ENCODE results near the gene LAMA2.

The LAMA2 gene

GRCh38 chr6:129197154-129197553, 314.2 kb downstream of the LAMA2 start:
- Histone ChIP-seq H3K9me2 (replicated peaks; ENCODE audit: insufficient read depth, low read length) (no peaks in the 10 kb centered on the region), H3F3A (ENCODE audit: insufficient read depth, low read length) (peaks cover 5% of the 10 kb centered on the region), H3K4me1 (ENCODE audit: low read length) (peaks cover 10% of the 10 kb centered on the region), H2AFZ (ENCODE audit: low read length) (no peak overlapping the region), H3K4me3 (ENCODE audit: low read length) (no peak overlapping the region), H3K36me3 (replicated peaks; ENCODE audit: insufficient read depth, low read length) (no peaks in the 10 kb centered on the region), H3K79me2 (ENCODE audit: low read length) (no peaks in the 10 kb centered on the region), H3K4me2 (ENCODE audit: low read depth, low read length) (no peak overlapping the region), H3K9me3 (replicated peaks; ENCODE audit: insufficient read depth, low read length) (no peaks in the 10 kb centered on the region), H4K20me1 (ENCODE audit: insufficient read depth, low read length) (no peaks in the 10 kb centered on the region), H3K27ac (ENCODE audit: low read length) (no peak overlapping the region), H3K9ac (ENCODE audit: low read length) (no peak overlapping the region), H3K27me3 (replicated peaks; ENCODE audit: insufficient read depth, low read length) (no peaks in the 10 kb centered on the region)
- DNase-seq, result no peak
- TF ChIP-seq EZH2phosphoT487 (IDR thresholded peaks at IDR 0.05; ENCODE audit: low read length) (no peak), EZH2 (optimal IDR thresholded peaks at IDR 0.05; ENCODE audit: low read depth, low read length) (no peak), CTCF (IDR thresholded peaks at IDR 0.05; ENCODE audit: low read length) (no peak)

DNA sequence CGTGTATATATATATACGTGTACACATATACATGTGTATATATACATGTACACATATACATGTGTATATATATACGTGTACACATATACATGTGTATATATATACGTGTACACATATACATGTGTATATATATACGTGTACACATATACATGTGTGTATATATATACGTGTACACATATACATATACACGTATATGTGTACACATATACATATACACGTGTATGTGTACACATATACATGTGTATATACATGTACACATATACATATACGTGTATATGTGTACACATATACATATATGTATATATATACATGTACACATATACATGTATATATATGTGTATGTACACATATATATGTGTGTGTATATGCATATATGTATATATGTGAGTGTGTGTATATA, 317.2 kb downstream of the LAMA2 start:
- no peaks in the 10 kb centered on the region for H4K20me1 ChIP-seq (ENCODE audit: insufficient read depth, low read length)
- H2AFZ ChIP-seq (ENCODE audit: low read length), result no peak overlapping the region
- TF ChIP-seq CTCF (IDR thresholded peaks at IDR 0.05; ENCODE audit: low read length), result no peak
- TF ChIP-seq EZH2phosphoT487 (IDR thresholded peaks at IDR 0.05; ENCODE audit: low read length), result no peak
- TF ChIP-seq EZH2 (optimal IDR thresholded peaks at IDR 0.05; ENCODE audit: low read depth, low read length), result no peak
- no peak overlapping the region for H3K9ac ChIP-seq (ENCODE audit: low read length)
- no peaks in the 10 kb centered on the region for H3K4me1 ChIP-seq (ENCODE audit: low read length)
- no peak overlapping the region for H3K27ac ChIP-seq (ENCODE audit: low read length)
- H3K9me3 ChIP-seq (replicated peaks; ENCODE audit: insufficient read depth, low read length), result no peaks in the 10 kb centered on the region
- H3K4me2 ChIP-seq (ENCODE audit: low read depth, low read length), result no peak overlapping the region
- no peaks in the 10 kb centered on the region for H3K79me2 ChIP-seq (ENCODE audit: low read length)
- no peak for DNase-seq
- no peaks in the 10 kb centered on the region for H3K27me3 ChIP-seq (replicated peaks; ENCODE audit: insufficient read depth, low read length)
- no peaks in the 10 kb centered on the region for H3F3A ChIP-seq (ENCODE audit: insufficient read depth, low read length)
- no peak overlapping the region for H3K4me3 ChIP-seq (ENCODE audit: low read length)
- no peaks in the 10 kb centered on the region for H3K36me3 ChIP-seq (replicated peaks; ENCODE audit: insufficient read depth, low read length)
- no peaks in the 10 kb centered on the region for H3K9me2 ChIP-seq (replicated peaks; ENCODE audit: insufficient read depth, low read length)

DNA sequence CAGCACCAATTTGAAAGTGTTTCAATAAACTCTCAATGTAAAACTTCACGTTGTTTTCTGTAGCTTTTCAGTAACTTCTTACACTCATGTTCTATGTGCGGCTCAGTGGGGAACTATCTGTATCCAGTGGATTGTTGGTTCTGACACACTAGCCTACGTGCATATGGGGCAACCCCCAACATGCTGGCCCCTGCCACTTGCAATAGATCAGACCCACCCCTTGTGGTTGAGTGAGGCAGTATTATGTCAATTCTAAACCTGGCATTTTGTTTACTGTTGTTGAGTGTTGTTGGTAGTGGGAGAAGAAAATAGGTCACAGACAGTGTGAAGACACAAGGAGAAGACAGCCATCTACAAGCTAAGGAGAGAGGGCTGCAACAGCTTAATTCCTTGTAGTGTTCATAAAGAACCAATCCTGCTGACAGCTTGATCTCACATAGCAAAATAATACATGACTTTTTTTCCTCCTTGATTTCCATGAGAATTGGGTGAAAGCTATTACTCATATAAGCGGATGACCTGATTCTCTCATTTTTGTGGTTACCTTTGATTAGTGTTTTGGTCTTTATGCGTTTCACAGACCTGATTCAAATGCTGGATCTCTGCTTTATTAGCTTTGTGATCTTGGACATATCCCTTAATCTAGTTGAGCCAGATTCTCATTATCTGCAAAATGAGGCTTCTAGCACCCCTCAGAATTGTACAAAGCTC, 320.4 kb downstream of the LAMA2 start:
- no peak for DNase-seq
- Histone ChIP-seq H4K20me1 (ENCODE audit: insufficient read depth, low read length) (no peaks in the 10 kb centered on the region), H3K9me2 (replicated peaks; ENCODE audit: insufficient read depth, low read length) (no peaks in the 10 kb centered on the region), H3K4me2 (ENCODE audit: low read depth, low read length) (no peak overlapping the region), H3K27me3 (replicated peaks; ENCODE audit: insufficient read depth, low read length) (no peaks in the 10 kb centered on the region), H3K9me3 (replicated peaks; ENCODE audit: insufficient read depth, low read length) (no peaks in the 10 kb centered on the region), H3K27ac (ENCODE audit: low read length) (no peak overlapping the region), H3K36me3 (replicated peaks; ENCODE audit: insufficient read depth, low read length) (no peaks in the 10 kb centered on the region), H3F3A (ENCODE audit: insufficient read depth, low read length) (no peaks in the 10 kb centered on the region), H3K79me2 (ENCODE audit: low read length) (no peaks in the 10 kb centered on the region), H3K4me3 (ENCODE audit: low read length) (no peak overlapping the region), H2AFZ (ENCODE audit: low read length) (no peak overlapping the region), H3K9ac (ENCODE audit: low read length) (no peak overlapping the region), H3K4me1 (ENCODE audit: low read length) (no peaks in the 10 kb centered on the region)
- TF ChIP-seq EZH2 (optimal IDR thresholded peaks at IDR 0.05; ENCODE audit: low read depth, low read length) (no peak), CTCF (IDR thresholded peaks at IDR 0.05; ENCODE audit: low read length) (no peak), EZH2phosphoT487 (IDR thresholded peaks at IDR 0.05; ENCODE audit: low read length) (no peak)
